GM21529 (cell line): ENCODE results near the gene IFITM1.
"Not testable (repeated sequence)": the region's sequence is repeated elsewhere in the genome, so short reads cannot be mapped to it uniquely, and the experiment has no call there.

ENCODE experiments used
- ATAC-seq: cut with Tn5 transposase; IDR thresholded peaks from one replicate; pipeline ENCODE4 v1.9.1; 2021; ENCODE audit not compliant: unreplicated experiment

Gene IFITM1

DNA sequence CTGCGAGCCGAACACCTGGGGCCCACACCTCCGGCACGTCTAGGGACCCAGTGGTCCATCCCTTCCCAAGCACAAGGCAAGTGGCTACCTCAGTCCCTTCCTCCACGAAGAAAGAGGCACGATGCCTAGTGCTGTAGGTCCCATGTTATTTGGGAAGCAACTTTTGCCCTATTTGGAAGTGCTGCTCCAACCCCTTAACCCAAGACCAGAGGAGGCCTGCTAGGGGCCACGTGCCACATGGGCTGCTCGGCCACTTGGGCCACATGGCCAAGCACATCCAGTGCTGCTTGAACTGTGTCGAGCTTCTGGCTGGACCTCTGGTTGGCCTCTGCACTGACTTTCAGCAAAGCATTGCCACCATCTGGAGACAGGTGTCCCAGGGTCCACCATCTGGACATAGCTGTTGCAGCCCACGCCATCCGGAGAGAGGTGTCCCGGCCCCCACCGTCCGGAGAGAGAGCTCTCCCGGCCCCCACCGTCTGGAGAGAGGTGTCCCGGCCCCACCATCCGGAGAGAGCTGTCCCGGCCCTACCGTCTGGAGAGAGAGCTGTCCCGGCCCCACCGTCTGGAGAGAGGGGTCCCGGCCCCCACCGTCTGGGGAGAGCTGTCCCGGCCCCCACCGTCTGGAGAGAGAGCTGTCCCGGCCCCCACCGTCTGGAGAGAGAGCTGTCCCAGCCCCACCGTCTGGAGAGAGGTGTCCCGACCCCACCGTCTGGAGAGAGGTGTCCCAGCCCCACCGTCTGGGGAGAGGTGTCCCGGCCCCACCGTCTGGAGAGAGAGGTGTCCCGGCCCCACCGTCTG lies 49.0 kb downstream of the IFITM1 start:
- no peak for ATAC-seq

DNA sequence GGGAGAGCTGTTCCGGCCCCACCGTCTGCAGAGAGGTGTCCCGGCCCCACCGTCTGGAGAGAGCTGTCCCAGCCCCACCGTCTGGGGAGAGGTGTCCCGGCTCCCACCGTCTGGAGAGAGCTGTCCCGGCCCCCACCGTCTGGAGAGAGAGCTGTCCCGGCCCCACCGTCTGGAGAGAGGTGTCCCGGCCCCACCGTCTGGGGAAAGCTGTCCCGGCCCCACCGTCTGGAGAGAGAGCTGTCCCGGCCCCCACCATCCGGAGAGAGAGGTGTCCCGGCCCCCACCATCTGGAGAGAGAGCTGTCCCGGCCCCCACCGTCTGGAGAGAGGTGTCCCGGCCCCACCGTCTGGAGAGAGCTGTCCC lies 49.6 kb downstream of the IFITM1 start:
- ATAC-seq: not testable (repeated sequence)

DNA sequence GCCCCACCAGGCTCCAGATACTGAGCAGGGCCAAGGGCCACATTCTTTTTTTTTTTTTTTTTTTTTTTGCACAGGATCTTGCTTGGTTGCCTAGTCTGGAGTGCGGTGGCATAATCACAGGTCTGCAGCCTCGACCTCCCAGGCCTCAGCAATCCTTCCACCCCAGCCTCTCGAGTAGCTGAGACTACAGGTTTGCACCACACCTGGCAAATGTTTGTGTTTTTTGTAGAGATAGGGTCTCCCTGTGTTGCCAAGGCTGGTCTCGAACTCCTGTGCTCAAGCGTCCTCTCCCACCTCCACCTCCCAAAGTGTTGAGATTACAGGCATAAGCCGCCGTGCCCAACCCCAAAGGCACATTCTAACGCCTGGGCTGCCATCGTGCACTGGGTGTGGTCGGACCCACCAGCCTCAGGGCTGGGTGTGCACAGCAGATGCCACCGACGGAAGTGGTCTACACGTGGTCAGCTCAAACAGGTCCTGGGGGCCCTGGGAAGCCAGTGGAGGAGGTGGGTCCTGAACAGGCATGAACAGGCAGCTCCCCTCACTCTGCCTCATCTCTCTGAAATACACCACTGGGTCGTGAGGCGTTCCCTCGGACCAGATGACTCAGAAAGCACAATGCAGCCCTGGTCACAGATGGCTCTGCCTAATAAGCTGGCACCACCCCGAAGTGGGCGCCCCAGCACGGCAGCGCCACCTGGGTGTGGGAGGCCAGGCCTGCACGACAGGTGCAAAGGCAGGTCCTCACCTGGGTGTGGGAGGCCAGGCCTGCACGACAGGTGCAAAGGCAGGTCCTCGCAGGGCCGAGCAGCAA lies 50.3 kb downstream of the IFITM1 start:
- ATAC-seq: no peak
